GM21528 (cell line): ENCODE results near the gene HDAC4.

Experiments
- ATAC-seq: cut with Tn5 transposase; IDR thresholded peaks from one replicate; pipeline ENCODE4 v1.9.1; 2021; ENCODE audit warnings: mild to moderate bottlenecking, moderate library complexity; ENCODE audit not compliant: unreplicated experiment, low FRiP score

HDAC4 gene

DNA sequence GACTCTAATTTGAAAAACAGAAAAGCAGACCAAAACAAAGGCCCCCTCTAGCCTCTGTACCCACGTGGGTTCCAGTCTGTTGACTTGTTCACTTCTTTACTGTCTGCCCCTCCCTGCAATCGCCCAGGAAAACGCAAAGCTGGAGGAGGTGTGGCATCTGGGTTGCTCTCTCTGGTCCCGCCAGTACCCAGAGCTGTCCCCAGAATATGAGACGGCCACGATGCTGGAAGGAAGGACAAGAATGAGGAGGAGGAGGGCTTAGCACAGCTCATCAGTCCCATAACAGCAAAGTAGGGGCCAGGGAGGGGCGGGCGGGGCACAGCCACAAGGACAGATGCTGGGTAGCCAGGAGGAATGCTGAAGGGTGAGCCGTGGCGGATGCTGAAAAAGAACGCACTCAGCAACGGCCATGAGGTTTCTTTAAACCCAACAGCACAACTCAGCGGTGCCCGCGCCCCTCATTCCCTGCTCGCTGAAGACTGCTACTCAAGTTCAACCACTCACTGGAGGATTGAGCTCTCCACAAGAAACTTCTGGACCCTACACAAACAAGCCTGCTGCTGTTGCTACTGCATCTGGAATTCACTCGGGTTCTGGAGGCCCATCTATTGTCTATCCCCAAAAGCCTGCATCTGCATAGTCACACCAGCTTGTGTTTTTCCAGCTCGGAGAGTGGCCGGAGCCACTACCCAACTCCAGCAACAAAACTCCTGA lies 187.7 kb downstream of the HDAC4 start:
- no peak for ATAC-seq

DNA sequence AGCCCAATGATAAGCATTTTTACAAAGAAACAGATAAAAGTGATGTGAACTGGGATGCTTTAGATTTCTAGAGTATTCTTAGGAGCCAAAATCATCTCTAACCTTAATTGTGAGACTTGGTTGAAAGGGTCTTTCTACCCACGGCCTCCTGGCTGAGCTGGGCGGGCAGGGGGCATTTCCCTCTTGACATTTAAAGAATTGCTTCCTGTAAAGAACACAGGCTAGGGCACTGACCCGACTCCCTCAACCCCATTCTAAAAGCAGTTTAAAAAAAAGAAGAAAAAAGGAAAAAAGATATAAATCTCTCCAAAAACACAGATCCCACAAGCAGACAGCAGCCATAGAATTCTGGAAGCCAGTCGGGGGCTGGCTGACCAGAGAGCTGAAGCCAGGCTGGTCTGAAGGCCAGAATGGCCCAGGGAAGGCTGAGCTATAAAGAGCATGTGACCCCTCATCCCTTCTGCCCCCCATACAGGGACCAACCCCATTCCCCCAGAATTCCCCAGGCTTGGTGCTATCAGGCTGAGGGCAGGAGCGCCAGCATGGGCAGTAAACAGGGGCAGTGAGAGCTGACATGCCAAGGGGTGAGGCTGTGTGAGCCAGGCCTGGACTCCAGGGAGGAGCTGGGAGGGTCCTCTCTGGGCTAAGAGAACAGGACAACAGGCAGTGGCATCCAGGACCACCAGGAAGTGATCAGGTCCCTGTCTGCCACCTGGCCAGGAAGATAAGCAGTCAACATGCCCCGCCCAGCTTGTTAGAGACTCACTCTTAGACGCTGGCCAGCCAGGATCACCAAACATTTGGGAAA lies 188.5 kb downstream of the HDAC4 start:
- ATAC-seq = no peak

DNA sequence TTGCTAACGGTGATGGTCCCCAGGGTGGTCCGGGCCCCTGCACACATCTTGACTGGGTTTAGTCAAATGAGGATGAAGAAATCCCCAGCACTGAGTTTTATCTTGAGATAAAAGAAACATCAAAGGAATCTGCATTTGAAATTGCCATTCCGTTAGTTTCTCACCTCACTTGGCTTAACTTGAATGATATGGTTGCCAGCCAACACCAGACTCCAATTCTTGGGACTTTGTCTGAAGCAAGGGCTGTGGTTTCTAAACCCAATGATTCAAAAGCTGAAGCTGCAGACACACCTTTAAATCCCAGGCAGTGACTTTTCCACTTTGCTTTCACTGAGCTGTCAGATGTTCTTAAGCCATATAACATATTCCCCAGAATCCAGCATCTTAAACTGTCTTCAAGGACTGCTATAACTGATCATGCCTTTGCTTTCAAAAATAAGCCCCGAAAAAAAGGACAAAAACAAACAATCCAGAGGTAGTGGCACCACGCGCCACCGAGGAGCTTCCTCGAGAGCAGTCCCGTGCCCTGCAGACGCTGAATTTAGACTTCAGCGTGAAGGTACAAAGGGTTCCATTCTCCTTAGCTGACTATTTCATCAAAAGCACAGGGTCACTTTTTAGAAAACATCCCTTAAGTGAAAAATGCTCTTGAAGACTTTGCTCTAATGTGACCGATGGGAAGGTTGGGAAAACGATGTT lies 189.3 kb downstream of the HDAC4 start:
- ATAC-seq = no peak

DNA sequence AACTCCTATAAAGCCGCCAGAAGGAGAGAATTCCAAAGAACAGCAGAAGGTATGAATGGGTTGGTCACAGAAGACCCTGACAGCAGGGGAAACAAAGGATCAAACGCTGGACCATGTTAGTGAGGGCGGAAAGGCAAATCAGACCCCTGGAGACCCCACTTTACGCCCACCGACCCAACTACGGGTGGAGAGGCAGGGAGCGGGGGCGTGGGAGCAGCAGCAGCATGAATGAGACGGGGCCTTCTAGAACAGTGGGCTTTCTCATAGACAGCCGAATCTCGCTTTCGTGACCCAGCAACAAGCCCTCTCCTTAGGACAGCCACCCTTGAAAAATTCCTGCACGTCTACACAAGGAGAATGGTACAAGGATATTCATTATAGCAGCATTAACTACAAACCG lies 191.0 kb downstream of the HDAC4 start:
- ATAC-seq = no peak

DNA sequence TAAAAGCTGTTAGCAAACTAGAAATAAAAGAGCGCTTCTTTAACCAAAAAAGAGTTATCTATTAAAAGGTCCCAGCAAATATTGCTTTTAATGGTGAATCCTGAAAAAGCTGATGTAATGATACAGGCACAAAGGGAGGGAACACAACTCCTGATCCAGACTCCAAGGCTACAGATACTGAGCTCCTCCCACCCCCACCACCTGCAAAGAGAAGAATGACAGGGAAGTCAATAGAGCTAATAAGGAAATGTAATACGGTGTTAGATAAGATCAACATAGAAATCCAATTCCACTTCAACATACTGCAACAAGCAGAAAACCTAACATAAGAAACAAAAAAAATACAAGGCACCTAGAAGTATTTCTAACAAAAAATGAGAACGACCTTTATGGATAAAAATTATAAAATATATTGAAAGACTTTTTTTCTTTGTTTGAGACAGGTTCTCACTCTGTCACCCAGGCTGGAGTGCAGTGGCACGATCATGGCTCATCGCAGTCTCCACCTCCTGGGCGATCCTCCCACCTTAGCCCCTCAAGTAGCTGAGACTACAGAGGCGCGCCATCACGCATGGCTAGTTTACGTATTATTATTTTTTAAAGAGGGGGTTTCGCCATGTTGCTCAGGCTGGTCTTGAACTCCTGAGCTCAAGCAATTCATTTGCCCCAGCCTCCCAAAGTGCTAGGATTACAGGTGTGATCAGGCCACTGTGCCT lies 192.2 kb downstream of the HDAC4 start:
- ATAC-seq = no peak

DNA sequence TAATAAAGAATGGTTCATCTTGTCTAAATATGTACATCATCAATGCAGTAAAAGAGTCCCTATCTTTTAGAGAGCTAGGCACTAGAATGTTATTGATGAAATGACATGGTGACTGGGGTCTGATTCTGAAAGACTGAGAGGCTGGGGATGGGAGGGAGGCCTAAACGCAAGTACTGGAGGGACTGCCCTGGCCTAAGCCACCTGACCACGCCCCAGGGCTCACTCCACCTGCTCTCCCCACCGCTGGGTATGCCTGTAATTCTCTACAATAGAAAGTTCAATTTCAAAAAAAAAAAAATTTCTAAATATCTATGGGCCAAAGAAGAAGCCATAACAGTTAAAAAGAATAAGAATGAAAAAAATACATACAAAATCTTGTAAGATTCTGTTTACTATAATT lies 194.0 kb downstream of the HDAC4 start:
- ATAC-seq = no peak

DNA sequence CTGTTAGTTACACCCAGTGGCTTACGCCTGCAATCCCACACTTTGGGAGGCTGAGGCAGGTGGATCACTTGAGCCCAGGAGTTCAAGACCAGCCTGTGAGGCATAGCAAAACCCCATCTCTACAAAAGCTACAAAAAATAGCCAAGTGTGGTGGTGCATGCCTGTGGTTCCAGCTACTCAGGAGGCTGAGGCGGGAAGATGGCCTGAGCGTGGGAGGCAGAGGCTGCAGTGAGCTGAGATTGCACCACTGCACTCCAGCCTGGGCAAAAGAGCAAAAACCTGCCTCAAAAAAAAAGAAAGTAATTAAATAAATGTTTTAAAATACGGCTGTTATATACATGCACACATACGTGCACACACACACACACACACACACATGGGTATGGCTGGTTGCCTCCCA lies 194.8 kb downstream of the HDAC4 start:
- no peak for ATAC-seq

DNA sequence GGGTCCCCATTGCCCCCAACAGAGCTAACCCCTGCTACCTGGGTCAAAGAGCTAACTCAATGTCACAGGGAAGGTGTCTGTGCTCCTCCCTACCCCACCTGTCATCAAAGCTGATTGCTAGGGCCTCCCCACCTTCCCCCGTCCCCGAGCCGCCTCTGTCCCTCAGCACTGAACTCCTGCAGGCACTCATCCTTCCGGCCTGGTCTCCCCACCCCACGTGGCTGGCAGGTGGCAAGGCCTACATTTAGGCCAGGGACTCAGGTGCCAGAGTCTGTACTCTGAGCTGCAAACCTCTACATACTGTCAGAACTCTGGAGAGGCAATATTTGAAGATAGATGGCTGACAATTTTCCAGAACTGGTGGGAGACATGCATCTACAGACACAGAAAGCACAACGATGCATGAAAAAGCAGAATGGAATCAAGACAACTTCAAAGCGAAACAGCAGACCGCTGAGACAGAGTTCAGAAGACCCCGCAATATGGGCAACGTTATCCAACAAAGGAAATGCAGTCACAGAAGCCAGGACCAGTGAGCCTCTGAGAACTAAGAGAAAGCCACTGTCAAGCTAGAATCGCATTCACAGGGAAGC lies 195.8 kb downstream of the HDAC4 start:
- ATAC-seq = no peak

DNA sequence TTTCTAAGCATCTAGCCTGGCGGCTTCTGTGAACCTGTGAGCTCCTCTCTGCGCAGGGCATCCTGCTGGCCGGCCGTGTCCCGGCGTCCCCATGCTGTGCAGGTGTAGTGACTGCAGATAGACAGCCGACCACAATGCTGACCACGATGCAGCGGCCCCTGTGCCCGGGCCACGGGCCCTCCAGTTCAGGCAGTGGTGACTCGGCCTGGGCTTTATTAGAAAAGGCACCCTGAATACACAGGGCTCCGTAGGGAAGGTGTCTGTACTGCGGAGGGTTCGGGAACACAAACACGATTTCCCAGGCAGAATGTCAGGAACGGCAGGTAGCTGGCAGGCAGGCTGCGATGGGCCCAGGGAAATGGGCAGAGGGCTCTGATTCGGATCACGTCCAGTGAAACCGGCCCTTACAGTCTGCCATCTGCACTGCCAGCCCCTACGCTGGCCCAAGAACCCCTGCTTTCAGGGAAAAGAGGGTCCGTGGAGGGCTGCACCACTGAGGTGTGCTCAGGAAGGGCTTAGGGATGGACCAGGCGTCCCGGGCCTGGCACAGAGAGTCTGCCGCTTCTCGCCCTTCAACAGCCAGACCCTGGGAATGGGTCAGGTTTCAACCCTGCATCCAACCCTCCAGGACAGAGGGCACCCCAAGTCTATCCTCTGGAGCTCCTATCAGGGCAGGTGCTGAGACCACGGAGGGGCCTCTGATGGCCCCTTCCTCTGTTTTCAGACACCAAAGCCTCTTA lies 196.5 kb downstream of the HDAC4 start:
- ATAC-seq = no peak

DNA sequence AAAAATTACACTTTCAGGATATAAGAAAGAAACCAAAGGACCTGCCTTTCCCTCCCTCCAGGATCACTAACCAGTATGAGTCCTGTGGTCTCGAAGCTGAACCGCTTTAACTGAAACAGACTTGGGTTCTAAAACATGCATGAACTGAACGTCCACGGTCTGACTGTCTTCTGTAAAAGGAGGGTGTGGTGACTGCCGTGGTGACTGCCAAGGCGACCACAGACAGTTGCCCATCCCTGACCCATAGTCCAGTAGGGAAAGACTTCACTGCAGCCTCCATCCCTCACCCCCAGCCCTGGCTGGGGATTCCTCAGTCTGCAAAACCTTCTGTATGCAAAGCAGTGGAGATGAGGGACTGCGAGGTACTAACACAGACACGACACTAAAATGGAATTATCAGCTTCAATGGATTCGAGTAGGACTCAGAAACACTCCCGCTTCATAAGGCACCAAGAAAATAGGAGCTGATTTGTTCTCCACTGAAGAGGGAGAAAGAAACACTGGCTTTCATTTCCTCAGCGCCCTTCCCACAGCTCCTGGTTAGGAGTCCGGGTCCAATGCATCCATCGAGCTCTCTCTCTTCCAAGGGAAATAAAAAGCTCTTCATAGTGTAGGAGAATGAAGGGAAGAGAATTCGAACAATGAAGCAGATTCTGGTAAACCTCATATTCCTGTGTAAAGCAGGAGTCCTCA lies 197.2 kb downstream of the HDAC4 start:
- ATAC-seq = no peak

DNA sequence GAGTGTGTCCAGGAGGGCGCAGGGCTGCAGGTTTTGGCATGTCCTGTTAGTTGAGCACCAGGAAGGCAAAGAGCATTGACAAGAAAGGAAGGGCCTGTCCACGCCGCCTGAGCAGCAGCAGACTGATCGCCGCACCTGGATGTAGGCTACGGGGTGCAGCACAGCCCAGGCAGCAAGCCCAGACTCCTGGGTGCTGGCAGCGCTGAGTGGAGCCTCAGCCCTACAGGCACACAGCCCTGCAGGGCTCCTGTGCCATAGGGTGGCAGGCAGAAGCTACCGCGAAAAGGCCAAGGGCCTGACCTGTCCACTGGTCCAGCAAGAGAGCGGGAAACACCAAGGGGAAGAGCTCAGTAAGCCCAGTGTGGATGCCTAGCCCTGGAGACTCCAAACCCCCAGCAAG lies 198.0 kb downstream of the HDAC4 start:
- no peak for ATAC-seq

DNA sequence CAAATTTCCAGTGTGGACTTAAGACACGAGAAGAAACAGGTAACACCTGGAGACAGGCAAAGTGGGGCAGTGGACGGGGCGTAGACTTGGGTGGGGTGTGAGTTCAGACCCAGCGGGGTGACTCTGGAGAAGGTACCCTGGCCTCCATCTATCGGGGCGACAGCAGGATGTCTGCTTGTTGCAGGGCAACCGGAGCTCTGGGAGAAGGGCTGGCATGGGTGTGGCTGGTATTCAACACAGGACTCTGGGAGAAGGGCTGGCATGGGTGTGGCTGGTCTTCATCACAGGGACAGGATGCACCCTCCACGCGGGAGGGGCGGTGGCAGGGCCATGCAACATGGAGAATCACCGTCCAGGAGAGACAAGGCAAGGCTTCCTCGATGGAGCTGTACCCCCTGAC lies 198.5 kb downstream of the HDAC4 start:
- no peak for ATAC-seq

DNA sequence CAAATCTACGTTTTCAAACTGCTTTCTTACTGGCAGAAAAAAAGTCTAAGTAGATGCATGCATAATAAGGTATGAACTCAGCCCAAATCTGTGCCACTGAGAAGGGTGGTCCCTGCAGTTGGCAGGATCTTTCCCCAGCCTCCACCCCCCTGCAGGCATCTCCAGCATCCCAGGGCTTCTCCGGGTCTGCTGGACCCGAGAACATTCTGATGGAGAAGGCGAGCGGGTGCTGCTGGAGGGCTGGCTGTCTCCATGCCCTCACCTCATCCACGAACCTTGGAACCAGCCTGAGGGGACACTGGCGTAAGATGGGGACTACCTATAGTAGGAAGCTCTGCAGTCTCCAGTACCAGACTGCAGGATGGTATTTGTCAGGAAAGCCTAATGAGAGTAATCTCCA lies 198.9 kb downstream of the HDAC4 start:
- ATAC-seq = no peak

DNA sequence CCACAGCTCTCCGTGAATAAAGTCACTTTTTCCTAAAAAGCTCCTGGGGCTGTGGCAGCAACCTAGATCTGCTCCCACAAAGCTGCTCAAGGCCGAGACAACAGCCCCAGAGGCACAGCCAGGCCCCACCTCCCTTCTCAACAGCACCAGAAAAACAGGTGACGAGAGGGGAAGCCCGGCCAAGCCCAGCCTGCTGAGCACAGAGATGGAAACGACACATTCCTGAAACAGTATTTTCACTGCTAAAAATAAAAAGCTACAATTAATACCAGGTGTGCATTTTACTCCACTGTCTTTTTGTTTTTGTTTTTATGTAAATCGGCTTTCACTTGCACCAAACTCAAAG lies 199.3 kb downstream of the HDAC4 start:
- ATAC-seq = no peak

DNA sequence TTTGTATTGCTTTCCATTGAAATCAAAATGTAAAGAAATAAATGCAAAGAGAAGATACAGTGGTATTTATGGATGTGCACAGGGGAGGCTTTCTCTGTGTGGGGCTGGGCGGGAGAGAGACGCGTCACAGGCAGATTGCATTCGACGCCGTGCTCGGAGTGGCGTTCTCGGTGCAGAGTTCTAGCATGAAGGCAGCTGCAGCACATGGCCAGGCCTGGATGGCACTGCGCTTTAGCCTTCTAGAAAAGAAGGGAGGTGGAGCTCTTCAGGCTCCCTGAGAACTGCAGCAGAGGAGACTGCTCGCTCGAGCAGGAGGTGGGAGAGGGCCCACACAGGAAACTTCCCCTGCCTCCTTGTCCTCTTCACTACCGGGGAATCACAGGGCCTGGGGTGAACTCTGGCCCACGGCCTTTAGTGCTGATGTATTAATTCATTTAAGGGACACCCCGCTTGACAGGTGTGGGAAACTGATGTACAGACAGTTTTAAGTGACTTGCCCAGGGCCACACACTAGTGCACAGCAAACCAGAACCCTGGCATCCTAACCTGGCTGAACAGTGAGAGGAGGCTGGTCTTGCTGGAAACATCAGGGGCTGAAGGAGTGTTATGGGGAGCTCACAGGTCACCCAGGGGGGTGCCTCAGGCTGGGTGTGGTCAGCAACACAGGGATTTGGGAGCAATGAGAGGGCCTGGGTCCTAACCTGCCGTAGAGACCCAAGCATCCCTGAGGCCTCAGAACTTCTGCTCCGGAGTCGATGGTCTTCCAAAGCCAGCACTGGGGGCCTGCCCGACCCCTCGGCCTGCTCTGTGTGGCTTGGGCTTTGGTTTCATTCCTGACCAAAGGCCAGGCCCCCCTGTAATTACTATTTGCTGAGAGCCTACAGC lies 199.9 kb downstream of the HDAC4 start:
- ATAC-seq = no peak

DNA sequence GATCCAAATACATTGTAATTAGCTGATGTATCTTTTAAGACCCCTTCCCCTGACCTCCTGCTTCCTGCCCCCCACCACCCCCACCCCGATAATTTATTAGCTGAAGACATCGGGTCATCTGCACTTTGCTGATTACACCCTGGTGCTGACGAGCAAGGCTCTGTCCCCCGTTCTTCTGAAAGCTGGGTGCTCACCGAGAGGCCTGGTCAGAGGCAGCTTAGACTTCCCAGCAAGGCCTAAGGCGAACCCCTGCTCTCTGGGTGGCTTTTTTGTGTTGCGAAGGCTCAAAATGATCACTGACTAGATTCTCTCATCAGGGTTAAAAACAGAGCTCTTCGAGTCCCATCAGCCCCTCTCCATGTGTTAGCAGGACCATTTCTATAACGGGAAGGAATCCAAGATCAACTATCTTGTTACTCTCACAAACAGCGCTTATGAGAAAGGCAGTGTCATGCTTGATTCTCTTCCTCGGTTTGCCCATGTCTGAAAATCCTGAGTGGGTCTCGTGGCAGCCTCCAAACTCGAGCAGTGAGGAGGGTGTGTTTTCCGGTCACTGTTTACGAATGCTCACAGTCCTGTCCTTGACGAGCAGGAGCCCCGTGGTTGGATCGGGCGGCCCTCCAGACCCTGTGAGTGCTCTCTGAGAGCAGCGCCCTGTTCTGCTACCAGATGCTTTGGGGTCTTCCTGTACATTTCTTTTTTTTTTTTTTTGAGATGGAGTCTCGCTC lies 201.6 kb downstream of the HDAC4 start:
- ATAC-seq = no peak

DNA sequence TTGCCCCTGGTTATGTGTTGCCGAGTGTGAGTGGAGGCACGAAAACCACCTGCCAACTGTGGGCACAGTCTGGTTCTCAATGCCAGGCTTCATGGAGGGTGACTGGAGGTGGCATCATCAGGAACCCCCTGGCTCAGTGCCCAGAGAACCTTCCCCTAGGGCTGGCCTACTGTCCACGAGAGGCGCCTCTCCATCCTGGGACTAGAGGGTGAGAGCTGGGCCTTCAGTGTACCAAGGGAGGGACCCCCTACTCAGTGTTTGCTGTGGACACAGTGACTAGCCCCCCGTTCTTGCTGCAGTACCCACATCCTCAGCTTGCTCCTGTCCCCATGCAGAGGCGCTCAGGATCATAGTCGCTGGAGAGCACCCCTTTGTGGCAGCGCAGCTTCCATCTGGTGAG lies 202.6 kb downstream of the HDAC4 start:
- no peak for ATAC-seq

DNA sequence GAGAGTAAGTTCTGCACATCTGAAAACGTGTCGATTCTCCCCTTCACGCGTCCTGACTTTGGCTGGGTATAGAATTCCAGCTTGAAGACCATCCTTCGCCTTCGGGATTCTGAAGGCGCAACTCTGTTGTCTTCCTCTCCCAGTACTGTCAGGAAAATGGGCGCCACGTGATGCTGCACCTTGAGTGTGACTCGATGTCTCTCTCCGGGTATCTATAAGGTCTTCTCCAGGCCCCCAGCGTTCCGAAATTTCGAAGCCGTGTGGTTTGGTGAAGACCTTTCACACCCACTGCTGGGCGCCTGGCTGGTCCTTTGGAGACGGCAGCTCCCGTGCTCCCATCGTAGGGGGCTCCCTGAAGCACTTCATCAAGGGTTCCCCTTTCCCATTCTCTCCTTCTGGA lies 203.7 kb downstream of the HDAC4 start:
- ATAC-seq = no peak
